Immature natural killer cell (primary cell): ENCODE results near the gene FZD2. TPM values are rescaled to one million over a fixed set of nuclear protein-coding genes. Genes with fewer than 3 reads are reported as not detected.
A peak's percentile ranks its signal among the peaks of the same experiment; 100 is the strongest.

Experiments
- DNase-seq, 3 donors: peaks; one replicate each; pipeline ENCODE4 v3.0.0; 2022; ENCODE audit warnings: mixed read lengths in 1 of 3
- H3K27ac Mint-ChIP-seq, 6 donors: one replicate each; pipeline ENCODE4 v1.8.0; 2020; ENCODE audit warnings: mixed read lengths in 6 of 6, mild to moderate bottlenecking in 5 of 6, inconsistent platforms in 4 of 6, moderate library complexity in 3 of 6
- H3K27me3 Mint-ChIP-seq, 3 donors: one replicate each; pipeline ENCODE4 v1.8.0; 2020 to 2021; ENCODE audit warnings: low read depth in 3 of 3, mild to moderate bottlenecking in 3 of 3, mixed read lengths in 3 of 3, moderate library complexity in 3 of 3, inconsistent platforms in 1 of 3
- H3K36me3 Mint-ChIP-seq, 3 donors: one replicate each; pipeline ENCODE4 v1.8.0; 2020; ENCODE audit warnings: mixed read lengths in 3 of 3, inconsistent platforms in 2 of 3, mild to moderate bottlenecking in 2 of 3
- H3K4me1 Mint-ChIP-seq, 2 donors: one replicate each; pipeline ENCODE4 v1.8.0; 2020; ENCODE audit warnings: inconsistent platforms in 2 of 2, mild to moderate bottlenecking in 2 of 2, mixed read lengths in 2 of 2, moderate library complexity in 1 of 2
- H3K4me3 Mint-ChIP-seq, 5 donors: one replicate each; pipeline ENCODE4 v1.8.0; 2020; ENCODE audit warnings: mild to moderate bottlenecking in 5 of 5, mixed read lengths in 5 of 5, inconsistent platforms in 3 of 5, moderate library complexity in 3 of 5
- H3K9me3 Mint-ChIP-seq, 6 donors: one replicate each; pipeline ENCODE4 v1.8.0; 2020; ENCODE audit warnings: mild to moderate bottlenecking in 6 of 6, mixed read lengths in 6 of 6, inconsistent platforms in 4 of 6, moderate library complexity in 3 of 6
- polyA plus RNA-seq, 3 donors: library from polyadenylated mRNA; unstranded; fragments of 300-500 nt; fragmentation: Illumina TruSeq; gene quantifications; one replicate each; pipeline ENCODE4 v1.2.3, GENCODE V29; 2021

The FZD2 gene
- polyA plus RNA-seq, 3 donors from 2014 or later = 0.56 to 3.3 (median 0.97) TPM

- Mint-ChIP-seq H3K36me3 (no peaks in the 10 kb centered on the region), H3K27me3 (peaks cover 1 to 4% (median 3%) of the 10 kb centered on the region in 3 donors), H3K27ac (peak overlapping the region in 1 of 6 donors; percentile 58), H3K4me1 (no peaks in the 10 kb centered on the region), H3K4me3 (no peak overlapping the region), H3K9me3 (no peaks in the 10 kb centered on the region)
- no peak for DNase-seq
These were observed 42.3 kb downstream of the FZD2 start for GRCh38 chr17:44599298-44600175.

GRCh38 chr17:44601539-44601938 lies 44.3 kb downstream of the FZD2 start:
- Mint-ChIP-seq H3K27me3 (peaks cover 0 to 7% (median 4%) of the 10 kb centered on the region in 3 donors), H3K4me1 (no peaks in the 10 kb centered on the region), H3K9me3 (no peaks in the 10 kb centered on the region), H3K36me3 (no peaks in the 10 kb centered on the region), H3K4me3 (no peak overlapping the region), H3K27ac (no peak overlapping the region)
- DNase-seq = no peak

- H3K4me1 Mint-ChIP-seq = no peaks in the 10 kb centered on the region
- H3K9me3 Mint-ChIP-seq = no peaks in the 10 kb centered on the region
- H3K4me3 Mint-ChIP-seq = no peak overlapping the region
- DNase-seq = no peak
- H3K27ac Mint-ChIP-seq = no peak overlapping the region
- H3K27me3 Mint-ChIP-seq = peaks cover 0 to 7% (median 4%) of the 10 kb centered on the region in 3 donors
- H3K36me3 Mint-ChIP-seq = no peaks in the 10 kb centered on the region
These were observed 44.7 kb downstream of the FZD2 start for GRCh38 chr17:44601973-44602372.

- no peak overlapping the region for H3K27ac Mint-ChIP-seq
- no peaks in the 10 kb centered on the region for H3K9me3 Mint-ChIP-seq
- no peak overlapping the region for H3K4me3 Mint-ChIP-seq
- H3K27me3 Mint-ChIP-seq = peaks cover 0 to 7% (median 4%) of the 10 kb centered on the region in 3 donors
- no peaks in the 10 kb centered on the region for H3K36me3 Mint-ChIP-seq
- DNase-seq = no peak
- no peaks in the 10 kb centered on the region for H3K4me1 Mint-ChIP-seq
These were observed 45.1 kb downstream of the FZD2 start for GRCh38 chr17:44602390-44602789.

GRCh38 chr17:44602970-44603369 lies 45.7 kb downstream of the FZD2 start:
- H3K27ac Mint-ChIP-seq = no peak overlapping the region
- H3K27me3 Mint-ChIP-seq = peaks cover 0 to 7% (median 4%) of the 10 kb centered on the region in 3 donors
- no peaks in the 10 kb centered on the region for H3K36me3 Mint-ChIP-seq
- H3K4me3 Mint-ChIP-seq = no peak overlapping the region
- H3K9me3 Mint-ChIP-seq = no peaks in the 10 kb centered on the region
- DNase-seq = no peak
- H3K4me1 Mint-ChIP-seq = no peaks in the 10 kb centered on the region

- Mint-ChIP-seq H3K9me3 (no peaks in the 10 kb centered on the region), H3K27ac (no peak overlapping the region), H3K36me3 (no peaks in the 10 kb centered on the region), H3K4me3 (no peak overlapping the region), H3K4me1 (no peaks in the 10 kb centered on the region), H3K27me3 (peaks cover 0 to 7% (median 2%) of the 10 kb centered on the region in 3 donors)
- no peak for DNase-seq
These were observed 47.0 kb downstream of the FZD2 start for GRCh38 chr17:44604116-44604761.

- Mint-ChIP-seq H3K27me3 (peaks cover 0 to 7% (median 2%) of the 10 kb centered on the region in 3 donors), H3K4me3 (no peak overlapping the region)
These were observed 47.6 kb downstream of the FZD2 start for GRCh38 chr17:44604768-44605485.

GRCh38 chr17:44606658-44607057 lies 49.4 kb downstream of the FZD2 start:
- H3K4me1 Mint-ChIP-seq = no peaks in the 10 kb centered on the region
- H3K27ac Mint-ChIP-seq = no peak overlapping the region
- H3K9me3 Mint-ChIP-seq = no peaks in the 10 kb centered on the region
- no peaks in the 10 kb centered on the region for H3K36me3 Mint-ChIP-seq
- no peak for DNase-seq
- no peak overlapping the region for H3K4me3 Mint-ChIP-seq
- H3K27me3 Mint-ChIP-seq = peaks cover 1 to 9% (median 2%) of the 10 kb centered on the region in 3 donors

More at GRCh38 chr17:44604768-44605485, 47.6 kb downstream of the FZD2 start:
- H3K9me3 Mint-ChIP-seq = no peaks in the 10 kb centered on the region
- no peaks in the 10 kb centered on the region for H3K4me1 Mint-ChIP-seq
- no peak for DNase-seq
- H3K36me3 Mint-ChIP-seq = no peaks in the 10 kb centered on the region
- H3K27ac Mint-ChIP-seq = no peak overlapping the region

- H3K27me3 Mint-ChIP-seq = peaks cover 2 to 10% (median 3%) of the 10 kb centered on the region in 3 donors
- no peak for DNase-seq
- H3K9me3 Mint-ChIP-seq = no peaks in the 10 kb centered on the region
- no peak overlapping the region for H3K27ac Mint-ChIP-seq
- H3K4me1 Mint-ChIP-seq = no peaks in the 10 kb centered on the region
- no peaks in the 10 kb centered on the region for H3K36me3 Mint-ChIP-seq
- H3K4me3 Mint-ChIP-seq = no peak overlapping the region
These were observed 50.8 kb downstream of the FZD2 start for GRCh38 chr17:44607836-44608690.

GRCh38 chr17:44608727-44609435 lies 51.6 kb downstream of the FZD2 start:
- Mint-ChIP-seq H3K9me3 (no peaks in the 10 kb centered on the region), H3K4me3 (no peak overlapping the region), H3K4me1 (no peaks in the 10 kb centered on the region), H3K36me3 (no peaks in the 10 kb centered on the region), H3K27me3 (peaks cover 3 to 10% (median 3%) of the 10 kb centered on the region in 3 donors), H3K27ac (no peak overlapping the region)
- no peak for DNase-seq

- Mint-ChIP-seq H3K9me3 (no peaks in the 10 kb centered on the region), H3K36me3 (no peaks in the 10 kb centered on the region), H3K4me1 (no peaks in the 10 kb centered on the region), H3K4me3 (no peak overlapping the region), H3K27me3 (peaks cover 3 to 8% (median 7%) of the 10 kb centered on the region in 3 donors), H3K27ac (no peak overlapping the region)
- DNase-seq = no peak
These were observed 53.0 kb downstream of the FZD2 start for GRCh38 chr17:44610331-44610730.
